Tibial artery (tissue), 4 donors: ENCODE data around the gene MAP3K21.

Experiments
- DNase-seq, 2 donors: peaks; one replicate each; pipeline ENCODE4 v3.0.0-alpha.2; 2019
- H3K27ac ChIP-seq, 2 donors: fragments of 200-600 bp; sonication (generic) in 1 of 2; 1 replicate in 1 of 2; 2 replicates in 1 of 2; pipeline ENCODE4 v1.5.1; 2018 to 2019; ENCODE audit warnings: mild to moderate bottlenecking in 1 of 2
- H3K27me3 ChIP-seq, 2 donors: fragments of 200-600 bp; sonication (generic) in 1 of 2; one replicate each; pipeline versions ENCODE4 v1.5.1 to v1.6.0; 2016 to 2019
- H3K36me3 ChIP-seq, 3 donors: fragments of 200-600 bp; sonication (generic) in 2 of 3; one replicate each; pipeline ENCODE4 v1.5.1; 2016 to 2019; ENCODE audit warnings: mild to moderate bottlenecking in 2 of 3
- H3K4me1 ChIP-seq, 4 donors: fragments of 200-600 bp; sonication (generic) in 2 of 4; 1 replicate in 3 of 4; 2 replicates in 1 of 4; pipeline ENCODE4 v1.5.1; 2016 to 2019
- H3K4me3 ChIP-seq, 2 donors: fragments of 200-600 bp; sonication (generic) in 1 of 2; 1 replicate in 1 of 2; 2 replicates in 1 of 2; pipeline ENCODE4 v1.5.1; 2018 to 2019; ENCODE audit warnings: mild to moderate bottlenecking in 2 of 2
- H3K9me3 ChIP-seq, 3 donors: fragments of 200-600 bp; sonication (generic) in 1 of 3; one replicate each; pipeline ENCODE4 v1.5.1; 2016 to 2019
- CTCF ChIP-seq, 2 experiments: fragments of 200-600 bp in 1 of 2; fragments of 450-650 bp in 1 of 2; IDR thresholded peaks; one replicate each; pipeline ENCODE4 v1.5.1; 2017 to 2019; ENCODE audit warnings: antibody characterized with exemption in 2 of 2, mild to moderate bottlenecking in 1 of 2, moderate library complexity in 1 of 2
- intact Hi-C: fragments of 100-400 bp; cut with DNase I; formaldehyde crosslinking; loops from one replicate; pipeline ENCODE4 v1.15.0; 2023; ENCODE audit warnings: low total_unique reads

Gene MAP3K21

GRCh38 chr1:233373226-233373625, 45.7 kb downstream of the MAP3K21 start:
- intact Hi-C loops, result no loop called here

GRCh38 chr1:233375653-233376052, 48.1 kb downstream of the MAP3K21 start:
- Histone ChIP-seq H3K4me3 (no peak overlapping the region), H3K4me1 (no peaks in the 10 kb centered on the region), H3K27me3 (no peaks in the 10 kb centered on the region), H3K27ac (no peak overlapping the region), H3K36me3 (peaks cover 0 to 8% (median 0%) of the 10 kb centered on the region in 3 donors), H3K9me3 (no peaks in the 10 kb centered on the region)
- intact Hi-C loops, result no loop called here
- no peak for DNase-seq
- TF ChIP-seq CTCF (IDR thresholded peaks at IDR 0.05), result no peak

More at GRCh38 chr1:233373226-233373625, 45.7 kb downstream of the MAP3K21 start:
- Histone ChIP-seq H3K4me1 (no peaks in the 10 kb centered on the region), H3K36me3 (no peaks in the 10 kb centered on the region), H3K27me3 (no peaks in the 10 kb centered on the region), H3K27ac (no peak overlapping the region), H3K4me3 (no peak overlapping the region), H3K9me3 (no peaks in the 10 kb centered on the region)
- TF ChIP-seq CTCF (IDR thresholded peaks at IDR 0.05), result no peak
- no peak for DNase-seq

- no peak for DNase-seq
- H3K4me1 ChIP-seq, result no peaks in the 10 kb centered on the region
- intact Hi-C loops, result no loop called here
- no peak overlapping the region for H3K27ac ChIP-seq
- no peaks in the 10 kb centered on the region for H3K9me3 ChIP-seq
- no peak for TF ChIP-seq CTCF (IDR thresholded peaks at IDR 0.05)
- peaks cover 0 to 8% (median 0%) of the 10 kb centered on the region in 3 donors for H3K36me3 ChIP-seq
- H3K27me3 ChIP-seq, result no peaks in the 10 kb centered on the region
- H3K4me3 ChIP-seq, result no peak overlapping the region
Observed at GRCh38 chr1:233376382-233377110, 49.0 kb downstream of the MAP3K21 start.

DNA sequence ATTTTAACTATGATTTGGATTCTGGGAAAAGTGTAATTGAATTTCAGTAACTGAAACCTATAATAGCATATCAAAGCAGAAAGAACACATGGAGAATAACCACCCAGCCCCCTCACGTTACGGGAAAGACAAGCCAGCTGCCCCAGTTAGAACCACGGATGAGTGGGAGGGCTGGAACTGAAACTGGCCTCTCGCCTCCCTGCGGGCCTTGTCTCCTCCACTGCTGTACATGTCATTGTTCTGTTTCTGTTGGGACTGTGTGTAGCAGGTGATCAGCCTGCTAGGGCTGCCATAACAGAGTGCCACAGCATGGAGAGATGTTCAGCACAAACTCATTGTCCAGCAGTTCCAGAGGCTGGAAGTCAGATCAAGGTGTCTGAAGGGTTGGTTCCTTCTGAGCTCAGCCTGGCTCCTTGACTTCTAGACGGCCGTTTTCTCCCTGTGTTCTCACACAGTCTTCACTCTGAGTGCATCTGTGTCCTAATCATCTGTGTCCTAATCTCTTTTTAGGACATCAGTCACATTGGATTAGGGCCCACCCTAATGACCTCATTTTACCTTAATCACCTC, 52.4 kb downstream of the MAP3K21 start:
- intact Hi-C loops, result no loop called here
- TF ChIP-seq CTCF (IDR thresholded peaks at IDR 0.05), result no peak
- no peak overlapping the region for H3K27ac ChIP-seq
- H3K4me3 ChIP-seq, result no peak overlapping the region
- H3K4me1 ChIP-seq, result no peaks in the 10 kb centered on the region
- peaks cover 0 to 4% (median 0%) of the 10 kb centered on the region in 3 donors for H3K9me3 ChIP-seq
- no peaks in the 10 kb centered on the region for H3K27me3 ChIP-seq
- DNase-seq, result no peak
- peaks cover 0 to 19% (median 10%) of the 10 kb centered on the region in 3 donors for H3K36me3 ChIP-seq

GRCh38 chr1:233381806-233382205, 54.3 kb downstream of the MAP3K21 start:
- intact Hi-C loops, result no loop called here
- Histone ChIP-seq H3K27ac (no peak overlapping the region), H3K4me3 (no peak overlapping the region), H3K4me1 (no peaks in the 10 kb centered on the region), H3K36me3 (peaks cover 0 to 19% (median 10%) of the 10 kb centered on the region in 3 donors), H3K27me3 (no peaks in the 10 kb centered on the region), H3K9me3 (peaks cover 0 to 4% (median 0%) of the 10 kb centered on the region in 3 donors)
- no peak for DNase-seq
- TF ChIP-seq CTCF (IDR thresholded peaks at IDR 0.05), result no peak
